Muscle of arm (tissue), 12 donors: Measurements from ENCODE around the gene PHC3. TPM values are rescaled to one million over a fixed set of nuclear protein-coding genes. Genes with fewer than 3 reads are reported as not detected.

Source experiments
- DNase-seq: peaks from one replicate; pipeline ENCODE4 v3.0.0-alpha.2; 2013
- polyA plus RNA-seq, 12 donors: library from polyadenylated mRNA; unstranded; fragments of 120-200 nt; gene quantifications; one replicate each; pipeline ENCODE4 v1.2.1, GENCODE V29; 2013; ENCODE audit not compliant: insufficient read length in 12 of 12

Gene PHC3
- polyA plus RNA-seq, 12 donors = 14.1 to 47.2 (median 24.8) TPM

DNA sequence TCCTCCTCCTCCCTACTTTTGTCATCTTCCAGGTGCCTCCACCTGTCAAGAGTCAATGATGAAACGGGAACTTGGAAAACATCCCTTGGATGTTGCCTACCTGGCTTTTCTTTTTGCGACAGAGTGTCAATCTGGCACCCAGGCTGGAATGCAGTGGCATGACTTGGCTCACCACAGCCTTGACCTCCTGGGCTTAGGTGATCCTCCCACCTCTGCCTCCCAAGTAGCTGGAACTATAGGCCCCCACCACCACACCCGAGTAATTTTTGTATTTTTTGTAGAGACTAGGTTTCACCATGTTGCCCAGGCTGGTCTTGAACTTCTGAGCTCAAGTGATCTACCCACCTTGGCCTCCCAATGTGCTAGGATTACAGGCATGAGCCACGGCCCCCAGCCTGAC lies 100.9 kb downstream of the PHC3 start:
- no peak for DNase-seq

DNA sequence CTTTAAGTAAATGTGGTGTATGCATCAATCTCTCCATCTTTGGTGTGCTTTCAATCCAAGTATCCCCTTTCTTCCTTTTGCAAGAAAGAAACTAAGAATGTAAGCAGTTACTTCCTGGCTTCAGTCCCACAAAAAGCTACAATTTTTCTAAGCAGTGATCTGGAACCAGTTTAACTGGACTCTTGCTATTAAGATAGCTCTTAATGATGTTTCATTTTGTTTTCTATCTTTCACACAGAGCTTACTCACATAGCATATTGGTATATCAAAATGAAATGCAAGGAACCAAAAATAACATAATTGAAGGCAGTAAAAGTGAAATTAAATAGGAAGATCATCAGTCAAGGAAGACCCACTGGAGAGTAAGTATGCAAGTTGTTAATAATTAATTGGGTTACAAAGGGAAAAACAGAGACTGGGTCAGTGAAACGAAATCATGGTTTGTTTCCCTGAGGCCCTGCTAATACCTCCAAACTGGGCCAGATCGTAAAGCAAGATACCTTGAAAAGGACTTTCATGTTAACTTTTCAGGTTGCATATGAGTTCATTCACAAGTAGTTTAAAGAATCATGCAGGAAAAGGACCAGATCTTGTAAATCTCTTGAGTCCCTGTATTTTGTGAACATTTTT lies 101.9 kb downstream of the PHC3 start:
- DNase-seq = no peak

DNA sequence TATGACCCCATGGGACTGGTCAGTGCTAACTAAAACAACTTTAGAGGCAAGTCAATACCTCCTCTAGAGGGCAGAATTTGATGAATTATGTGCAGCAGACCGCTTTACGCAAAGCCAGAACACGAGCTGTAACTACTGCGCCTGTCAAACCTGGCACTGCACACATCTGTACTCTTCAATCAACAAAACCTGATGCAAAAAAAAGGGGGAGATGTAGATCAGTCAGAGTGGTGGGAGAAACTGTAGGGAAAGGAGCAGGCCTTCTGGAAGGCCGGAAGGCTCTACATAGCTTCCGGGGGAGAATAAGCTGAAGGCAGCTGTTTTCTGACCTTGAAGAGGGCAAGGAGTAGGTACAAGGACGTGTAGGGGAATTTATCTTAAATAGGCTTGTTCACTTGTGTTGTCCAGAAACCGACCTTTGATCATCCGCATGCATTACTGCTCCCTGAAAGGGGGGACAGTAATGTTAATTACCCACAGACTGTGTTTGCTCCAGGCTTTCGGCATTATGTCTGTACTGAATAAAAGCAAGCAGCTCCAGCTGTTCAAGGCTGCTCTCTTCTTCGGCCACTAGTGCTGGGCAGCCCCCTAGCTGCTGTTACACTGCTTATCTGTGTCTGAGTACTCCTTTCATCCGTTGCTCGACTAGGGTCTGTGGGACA lies 102.8 kb downstream of the PHC3 start:
- DNase-seq = no peak

DNA sequence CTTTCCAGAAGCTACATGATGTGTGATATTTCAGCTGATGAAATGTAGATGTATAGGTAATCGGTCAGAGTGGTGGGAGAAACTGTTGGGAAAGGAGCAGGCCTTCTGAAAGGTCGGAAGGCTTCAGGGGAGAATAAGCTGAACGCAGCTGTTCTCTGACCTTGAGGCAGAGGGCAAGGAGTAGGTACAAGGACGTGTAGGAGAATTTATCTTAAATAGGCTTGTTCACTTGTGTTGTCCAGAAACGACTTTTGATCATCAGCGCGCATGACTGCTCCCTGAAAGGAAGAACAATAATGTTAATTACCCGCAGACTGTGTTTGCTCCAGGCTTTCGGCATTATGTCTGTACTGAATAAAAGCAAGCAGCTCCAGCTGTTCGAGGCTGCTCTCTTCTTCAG lies 104.2 kb downstream of the PHC3 start:
- no peak for DNase-seq

DNA sequence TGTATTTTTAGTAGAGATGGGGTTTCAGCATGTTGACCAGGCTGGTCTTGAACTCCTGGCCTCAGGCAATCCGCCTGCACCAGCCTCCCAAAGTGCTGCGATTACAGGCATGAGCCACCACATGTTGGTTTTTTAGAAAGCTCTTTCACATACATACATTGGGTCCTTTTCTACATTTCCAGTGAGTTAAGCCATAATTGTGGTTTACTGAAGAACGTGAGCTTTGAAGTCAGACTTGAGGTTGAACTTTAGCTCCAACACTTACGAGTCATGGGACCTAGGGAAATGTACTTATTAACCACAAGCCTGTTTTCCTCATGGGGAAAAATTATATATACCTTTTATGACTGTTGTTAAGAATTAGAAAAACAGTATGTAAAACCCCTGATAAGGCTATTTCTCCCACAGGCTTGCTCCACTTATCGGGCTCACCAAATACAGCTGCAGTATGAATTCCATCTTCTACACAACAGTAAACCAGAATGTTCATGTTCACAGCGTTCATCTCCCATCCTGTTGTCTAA lies 104.8 kb downstream of the PHC3 start:
- no peak for DNase-seq

DNA sequence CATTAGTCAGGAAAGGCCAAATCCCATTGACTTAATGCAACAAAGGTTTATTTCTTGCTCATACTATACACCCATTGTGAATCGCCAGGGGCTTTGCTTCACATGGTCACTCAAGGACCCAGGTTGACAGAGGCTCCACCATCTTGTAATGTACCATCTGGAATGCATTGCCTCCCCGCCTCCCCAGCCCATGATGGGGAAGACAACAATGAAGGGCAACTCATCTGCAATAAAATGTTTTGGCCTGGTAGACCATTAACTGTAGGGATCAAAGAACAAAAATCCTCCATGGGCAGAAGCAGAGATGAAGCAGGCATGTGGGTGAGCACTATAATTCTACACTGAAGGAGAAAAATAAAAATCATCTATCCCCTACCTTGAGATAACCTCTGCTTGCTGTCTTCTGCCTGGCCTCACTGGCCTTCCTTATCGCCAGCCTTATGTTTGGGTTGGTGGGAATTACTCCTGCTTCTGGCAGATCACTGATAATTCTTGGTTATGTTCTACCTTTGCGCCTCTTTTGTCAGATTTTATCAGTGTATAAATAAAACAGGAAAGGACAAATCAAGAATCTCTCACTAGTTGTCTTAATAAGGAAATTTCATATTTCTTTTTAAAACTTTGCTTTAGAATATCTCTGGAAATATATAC lies 106.0 kb downstream of the PHC3 start:
- DNase-seq = no peak

DNA sequence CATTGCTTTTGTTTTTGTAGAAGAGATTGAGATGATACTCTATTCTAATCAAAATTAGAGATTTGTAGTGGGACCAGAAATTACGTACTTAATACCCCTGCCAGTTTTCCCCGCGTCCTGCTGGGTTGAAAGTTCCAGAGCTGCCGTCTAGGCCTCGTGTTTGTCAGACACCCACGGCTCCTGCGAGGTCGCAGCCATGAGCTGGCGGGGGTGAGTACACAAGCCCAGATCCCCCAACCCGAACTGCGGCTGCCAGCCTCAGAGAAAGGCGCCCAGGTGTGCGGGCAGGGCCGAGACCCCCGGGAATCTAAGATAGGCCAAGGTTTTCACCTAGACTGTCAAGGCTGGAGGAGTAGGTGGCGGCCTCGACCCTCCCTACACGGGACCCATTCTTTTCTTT lies 117.4 kb downstream of the PHC3 start:
- DNase-seq = no peak

DNA sequence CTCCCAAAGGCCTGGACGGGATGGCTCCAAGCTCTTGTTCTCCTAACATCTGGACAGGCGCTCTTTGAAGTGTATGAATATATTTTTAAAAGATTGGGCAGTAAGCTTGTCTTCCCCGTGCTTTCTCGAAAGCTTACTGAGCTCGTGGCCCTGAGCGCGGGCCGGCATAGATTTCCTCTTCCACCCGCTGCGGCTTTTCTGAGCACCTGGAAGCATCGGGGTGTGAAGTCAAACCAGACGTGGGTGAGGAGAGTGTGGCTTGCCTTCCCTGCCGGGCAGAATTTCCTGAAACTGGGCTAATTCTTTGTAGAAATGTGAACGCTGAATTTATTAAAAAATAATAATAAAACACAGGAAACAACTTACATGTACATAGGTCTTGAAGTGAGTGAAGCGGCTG lies 117.8 kb downstream of the PHC3 start:
- no peak for DNase-seq

DNA sequence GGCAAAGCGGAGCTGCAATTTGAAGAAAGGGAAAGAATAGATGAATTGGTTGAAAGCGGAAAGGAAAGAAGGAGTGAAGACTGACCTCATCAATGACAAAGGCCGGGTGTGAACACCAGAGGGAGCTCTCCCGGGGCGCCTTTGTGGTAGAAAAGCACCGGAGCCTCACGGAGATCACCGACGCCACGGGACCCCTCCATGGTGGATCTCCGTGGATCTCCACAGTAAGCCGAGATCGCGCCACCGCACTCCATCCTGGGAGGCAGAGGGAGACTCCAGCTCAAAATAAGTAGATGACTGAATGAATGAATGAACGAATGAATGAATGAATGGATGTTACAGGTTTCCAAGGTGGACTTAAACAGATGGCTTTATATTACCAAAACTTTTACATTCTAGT lies 118.8 kb downstream of the PHC3 start:
- DNase-seq = no peak

DNA sequence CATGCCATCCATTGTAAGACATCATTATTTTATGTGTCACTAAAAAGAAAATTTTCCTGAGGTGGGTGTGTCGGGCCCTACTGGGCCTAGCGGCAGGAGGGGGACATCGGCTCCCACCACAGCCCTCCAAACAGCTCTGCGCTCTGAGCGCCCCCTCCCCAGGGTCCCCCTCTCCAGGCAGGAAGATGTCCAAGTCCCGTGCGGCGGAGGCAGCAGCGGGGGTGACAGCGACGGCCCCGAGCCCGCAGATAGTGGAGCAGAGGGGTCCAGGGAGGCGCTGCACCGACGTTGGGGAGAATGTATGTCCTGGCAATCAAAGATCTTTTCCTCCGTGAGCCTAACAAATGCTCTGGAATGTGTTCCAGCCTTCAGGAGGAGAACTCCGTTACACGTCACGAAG lies 119.5 kb downstream of the PHC3 start:
- DNase-seq = no peak

DNA sequence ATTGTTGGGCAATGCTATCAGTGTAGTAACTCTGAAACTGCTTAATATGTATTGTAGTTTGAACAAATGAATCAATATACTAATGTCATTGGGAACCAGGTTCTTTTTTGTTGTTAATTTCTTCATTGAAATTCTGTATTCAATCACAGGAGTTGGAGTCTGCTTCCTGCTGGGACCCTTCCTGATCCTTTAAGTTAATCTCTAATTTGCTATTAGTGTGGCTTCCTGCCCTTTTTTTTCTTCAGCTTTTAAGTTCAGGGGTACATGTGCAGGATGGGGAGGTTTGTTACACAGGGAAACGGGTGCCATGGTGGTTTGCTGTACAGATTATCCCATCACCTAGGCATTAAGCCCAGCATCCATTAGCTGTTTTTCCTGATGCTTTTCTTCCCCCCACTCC lies 122.1 kb downstream of the PHC3 start:
- DNase-seq = no peak

DNA sequence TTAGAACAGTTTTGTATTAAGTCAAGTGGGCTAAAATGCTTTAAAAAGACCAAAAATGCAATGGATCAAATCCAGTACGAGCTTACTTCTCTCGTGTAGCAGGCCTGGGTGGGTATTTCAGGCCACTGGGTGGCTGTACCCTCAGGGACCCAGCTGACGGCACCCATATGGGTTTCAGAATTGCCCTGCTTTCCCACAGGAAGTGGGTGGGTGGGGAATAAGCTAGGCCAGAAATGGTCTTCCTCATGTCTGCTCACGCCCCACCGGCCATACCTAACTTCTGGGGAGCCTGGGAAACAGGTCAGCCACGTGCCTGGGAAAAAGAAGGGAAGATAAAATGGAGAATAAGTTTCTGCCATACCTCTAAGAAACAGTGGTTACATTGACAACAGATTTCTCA lies 123.4 kb downstream of the PHC3 start:
- DNase-seq = no peak

DNA sequence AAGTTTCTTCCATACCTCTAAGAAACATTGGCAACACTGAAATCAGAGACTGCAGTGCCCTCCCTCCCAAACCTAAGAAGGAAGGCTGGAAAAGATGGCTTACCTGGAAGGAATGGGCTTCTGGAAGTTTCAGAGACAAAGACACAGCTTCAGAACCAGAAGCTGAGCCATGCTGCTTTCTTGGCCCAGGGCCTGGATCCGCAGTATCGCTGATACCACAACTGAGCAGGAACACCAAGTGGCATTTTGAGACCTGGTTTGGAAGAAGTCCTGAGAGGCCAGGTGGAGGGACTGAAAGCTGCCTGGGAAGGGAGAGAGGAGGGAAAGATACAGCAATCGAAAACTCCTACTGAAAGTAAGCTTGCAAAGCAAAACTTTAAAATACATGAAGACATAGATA lies 124.0 kb downstream of the PHC3 start:
- no peak for DNase-seq

DNA sequence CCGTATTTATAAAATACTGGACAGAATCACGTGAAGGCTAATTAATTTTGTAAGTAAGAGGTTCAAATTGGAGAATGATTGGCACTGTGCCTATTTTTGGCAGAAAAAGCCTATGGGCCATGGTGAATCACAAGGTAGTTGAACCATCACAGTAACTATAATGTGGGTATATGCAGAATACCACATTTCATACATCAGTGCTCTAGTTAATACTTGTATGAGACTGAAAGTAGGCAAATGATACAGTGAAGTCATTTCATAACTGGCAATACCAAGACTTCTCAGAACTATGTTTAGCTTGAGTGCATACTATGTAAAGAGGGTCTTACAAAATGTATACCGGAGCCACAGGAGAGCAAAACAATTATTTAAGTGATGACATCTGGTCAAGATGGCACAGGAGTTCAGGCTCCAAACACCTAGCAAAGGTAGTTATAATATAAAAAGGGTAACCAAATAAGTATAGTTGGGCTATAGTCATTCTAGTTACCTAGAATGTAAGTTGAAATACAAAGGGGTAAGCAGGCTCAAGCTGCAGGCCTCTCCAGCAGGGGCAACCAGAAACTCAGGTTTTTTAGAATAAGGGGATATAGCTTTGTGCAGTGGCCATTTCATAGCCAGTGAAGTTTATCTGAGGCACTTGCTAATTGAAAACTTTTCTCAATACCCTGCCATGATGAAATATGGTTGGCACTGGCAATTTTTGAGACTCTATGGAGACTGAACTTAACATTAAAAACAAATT lies 124.7 kb downstream of the PHC3 start:
- DNase-seq = no peak

DNA sequence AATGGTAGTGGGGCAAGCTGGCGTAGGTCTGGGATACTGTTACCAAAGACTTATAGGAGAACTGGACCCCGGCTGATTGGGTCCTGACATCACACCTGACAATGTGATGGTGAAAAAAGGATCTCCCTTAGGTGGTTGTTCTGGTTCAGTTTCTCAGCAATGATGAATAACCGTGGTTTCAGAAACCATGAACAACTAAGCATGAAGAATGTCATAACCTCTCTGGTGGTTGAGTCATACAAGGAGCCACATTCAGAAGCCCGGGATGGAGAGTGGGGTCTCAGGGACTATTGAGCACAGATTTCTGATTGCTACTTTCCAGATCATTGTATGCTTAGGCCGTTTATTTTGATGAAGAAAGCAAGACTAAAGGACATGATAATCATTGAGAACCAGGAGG lies 126.3 kb downstream of the PHC3 start:
- DNase-seq = no peak

DNA sequence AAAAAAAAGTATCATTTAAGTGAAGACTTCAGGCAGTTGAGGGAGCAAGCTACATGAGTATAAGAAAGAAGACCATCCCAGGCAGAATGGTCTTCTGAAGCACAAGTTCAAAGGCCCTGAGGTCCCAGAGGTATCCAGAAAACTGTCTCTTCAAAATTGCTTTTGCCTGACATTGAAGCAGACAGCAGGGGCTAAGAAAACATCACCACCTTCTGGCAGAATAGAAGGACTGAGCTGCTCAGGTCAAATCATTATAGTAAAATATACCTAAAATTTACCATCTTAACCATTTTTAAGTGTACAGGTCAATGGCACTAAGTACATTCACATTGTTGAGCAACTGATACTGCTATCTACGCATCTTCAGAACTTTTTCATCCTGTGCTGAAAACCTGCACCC lies 127.3 kb downstream of the PHC3 start:
- DNase-seq = no peak

DNA sequence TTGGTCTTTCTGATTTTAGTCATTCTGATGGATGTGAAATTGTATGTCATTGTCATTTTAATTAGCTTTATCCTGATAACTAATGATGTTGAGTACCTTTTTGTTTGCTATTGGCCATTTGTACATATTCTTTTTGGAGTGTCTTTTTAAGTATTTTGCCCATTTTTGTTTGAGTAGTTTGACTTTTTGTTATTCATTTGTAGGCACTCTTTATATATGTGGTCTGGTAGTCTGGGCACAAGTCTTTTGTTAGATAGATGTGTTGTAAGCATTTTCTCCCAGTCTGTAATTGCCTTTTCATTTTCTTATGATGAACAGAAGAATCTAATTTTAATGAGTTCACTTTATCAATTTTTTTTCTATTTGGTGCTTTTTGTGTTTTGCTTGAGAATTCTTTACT lies 129.1 kb downstream of the PHC3 start:
- no peak for DNase-seq

DNA sequence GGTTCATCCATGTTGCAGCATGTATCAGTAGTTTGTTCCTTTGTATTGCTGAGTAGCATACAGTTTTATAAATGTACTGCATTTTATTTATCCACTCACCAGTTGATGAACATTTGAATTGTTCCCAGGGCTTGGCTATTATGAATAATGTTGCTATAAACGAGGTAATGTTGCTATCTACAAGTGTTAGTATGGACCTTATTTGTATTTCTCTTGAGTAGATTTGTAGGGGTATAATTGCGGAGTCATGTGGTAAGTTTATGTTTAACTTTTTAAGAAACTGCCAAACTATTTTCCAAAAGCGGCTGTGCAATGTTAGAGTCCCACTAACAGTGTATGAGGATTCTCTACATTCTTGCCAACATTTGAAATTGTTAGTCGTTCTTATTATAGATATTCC lies 130.8 kb downstream of the PHC3 start:
- DNase-seq = no peak

DNA sequence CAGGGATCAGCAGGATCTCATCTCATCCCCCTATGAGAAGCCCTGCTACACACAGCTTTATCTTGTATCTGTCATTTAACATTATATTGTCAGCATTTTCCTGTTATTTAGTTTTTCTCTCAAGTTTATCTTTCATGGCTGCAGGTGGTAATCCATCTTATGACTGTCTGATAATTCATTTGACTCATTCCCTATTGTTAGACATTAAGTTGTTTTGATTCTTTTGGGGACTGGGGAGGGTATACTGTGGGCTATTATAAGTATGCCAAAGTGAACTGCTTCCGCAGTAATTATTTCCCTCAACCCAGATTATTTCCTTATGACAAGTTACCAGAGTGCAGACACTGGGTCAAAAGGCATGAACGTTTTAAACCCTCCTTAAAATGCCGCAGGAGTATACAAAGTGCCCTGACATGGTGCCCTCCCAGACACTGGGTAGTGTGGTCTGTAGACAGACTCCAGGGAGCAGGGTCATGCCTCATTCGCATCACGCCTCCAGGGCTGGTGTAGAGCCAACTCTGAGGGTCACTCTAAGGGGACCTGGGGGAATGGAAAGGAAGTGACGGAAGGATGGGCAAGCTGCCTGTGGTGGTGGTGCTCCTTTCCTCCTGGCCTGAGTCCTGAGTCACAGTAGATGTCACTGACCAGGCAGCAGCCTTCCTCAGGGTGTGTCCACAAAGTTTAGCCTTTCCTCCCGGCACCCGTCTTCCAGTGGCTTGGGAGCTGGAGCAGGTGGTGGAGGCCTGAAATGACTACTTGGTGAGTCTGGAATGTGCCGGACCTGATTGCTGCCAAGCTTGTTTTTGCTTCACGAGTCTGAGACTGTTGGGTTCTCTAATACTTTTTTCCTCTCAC lies 132.2 kb downstream of the PHC3 start:
- DNase-seq = no peak

DNA sequence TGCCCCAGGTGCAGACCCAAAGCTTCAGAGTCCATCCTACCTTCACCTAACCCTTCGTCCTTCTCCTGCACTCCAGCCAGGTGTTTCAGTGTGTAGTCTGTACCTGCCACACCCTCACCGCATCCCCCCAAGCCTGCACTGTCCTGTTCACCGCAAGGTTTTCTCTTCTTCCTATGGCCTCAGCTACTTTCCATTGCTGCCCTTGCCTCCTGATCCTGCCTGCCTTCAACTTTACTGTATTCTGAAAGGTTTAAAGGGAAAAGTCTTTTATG lies 134.5 kb downstream of the PHC3 start:
- DNase-seq = no peak

DNA sequence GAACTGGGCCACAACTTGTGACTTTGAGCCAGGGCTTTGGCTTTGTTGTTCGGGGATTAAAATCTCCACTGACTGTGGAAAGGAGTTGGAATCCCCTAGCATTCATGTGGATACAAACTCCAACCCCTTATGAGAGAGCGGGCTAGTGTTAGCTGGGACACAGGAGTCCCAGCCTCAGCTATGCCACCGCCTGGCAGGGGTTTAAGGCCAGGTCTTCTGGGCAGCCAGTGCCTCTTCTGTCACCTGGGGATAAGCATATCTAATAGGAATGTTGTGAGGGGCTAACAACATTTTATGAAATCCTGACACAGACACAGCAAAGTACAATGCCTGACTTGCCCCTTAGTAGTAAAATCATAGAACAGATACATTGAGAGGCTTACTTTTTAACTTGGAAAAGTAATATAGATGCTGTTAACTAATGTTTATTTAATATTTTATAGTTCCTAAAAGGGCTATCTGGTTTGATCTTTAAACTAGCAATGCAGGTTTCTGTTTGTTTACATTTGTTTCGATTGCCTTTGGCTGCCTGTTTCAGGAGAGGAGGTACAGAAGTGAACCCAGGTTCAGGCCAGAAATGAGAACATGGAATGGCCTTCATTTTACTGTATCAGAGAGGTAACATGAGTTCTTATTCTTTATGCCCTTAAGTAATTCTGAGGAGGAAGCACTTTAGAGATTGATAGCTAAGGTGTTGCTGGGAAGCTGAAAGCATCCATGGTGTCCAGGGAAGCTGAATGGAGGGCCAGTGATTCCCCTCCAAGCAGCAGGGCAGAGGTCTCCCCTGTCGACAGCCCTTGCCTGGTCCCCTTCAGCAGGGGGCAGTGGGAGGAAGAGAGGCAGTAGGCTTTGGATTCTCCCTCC lies 135.0 kb downstream of the PHC3 start:
- DNase-seq = no peak
